D341Med (cell line): ENCODE results near the gene ANKRD42.
"Not testable (repeated sequence)": the region's sequence is repeated elsewhere in the genome, so short reads cannot be mapped to it uniquely, and the experiment has no call there.

Experiments
- DNase-seq: peaks from one replicate; pipeline ENCODE4 v3.0.0; 2012; ENCODE audit warnings: low spot score

ANKRD42 gene

GRCh38 chr11:83172551-83172950 lies 21.0 kb upstream of the ANKRD42 start:
- no peak for DNase-seq

DNA sequence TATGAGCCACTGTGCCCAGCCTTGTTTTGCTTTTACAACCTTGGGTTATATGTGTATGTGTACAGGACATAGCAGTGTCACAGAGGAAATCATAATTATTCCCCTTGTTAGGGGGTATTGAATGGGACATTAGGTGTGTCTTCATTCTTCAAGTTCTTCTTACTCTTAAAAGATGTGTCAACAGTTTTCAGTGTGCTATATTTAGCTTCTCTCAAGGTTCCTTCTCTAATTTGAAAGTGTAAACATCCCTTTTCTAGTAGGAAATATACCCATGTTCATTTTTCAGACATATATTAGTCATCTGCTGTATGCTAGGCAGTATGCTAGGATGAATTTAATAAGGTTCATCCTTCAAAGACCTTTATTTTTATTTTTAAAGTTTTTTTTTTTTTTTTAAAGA lies 19.5 kb upstream of the ANKRD42 start:
- no peak for DNase-seq

- no peak for DNase-seq
These were observed 17.7 kb upstream of the ANKRD42 start for GRCh38 chr11:83175815-83176214.

DNA sequence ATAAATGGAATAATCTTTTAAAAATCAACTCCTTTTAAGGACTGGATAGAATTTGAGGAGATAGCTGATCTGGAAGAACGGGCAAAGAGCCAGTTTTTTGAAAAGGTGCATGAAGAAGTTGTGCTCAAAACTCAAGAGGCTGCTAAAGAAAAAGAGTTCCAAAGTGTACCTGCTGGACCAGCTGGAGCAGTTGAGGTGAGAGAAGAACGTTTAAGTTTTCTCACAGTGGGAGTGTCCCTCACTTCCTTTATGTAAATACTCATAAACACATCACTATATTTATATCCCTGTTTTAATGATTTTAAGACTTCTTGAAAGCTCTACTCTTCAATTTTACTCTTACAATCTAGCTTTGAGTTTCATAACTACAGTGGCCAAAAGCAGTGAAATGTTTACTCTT lies 11.7 kb upstream of the ANKRD42 start:
- DNase-seq, result no peak

DNA sequence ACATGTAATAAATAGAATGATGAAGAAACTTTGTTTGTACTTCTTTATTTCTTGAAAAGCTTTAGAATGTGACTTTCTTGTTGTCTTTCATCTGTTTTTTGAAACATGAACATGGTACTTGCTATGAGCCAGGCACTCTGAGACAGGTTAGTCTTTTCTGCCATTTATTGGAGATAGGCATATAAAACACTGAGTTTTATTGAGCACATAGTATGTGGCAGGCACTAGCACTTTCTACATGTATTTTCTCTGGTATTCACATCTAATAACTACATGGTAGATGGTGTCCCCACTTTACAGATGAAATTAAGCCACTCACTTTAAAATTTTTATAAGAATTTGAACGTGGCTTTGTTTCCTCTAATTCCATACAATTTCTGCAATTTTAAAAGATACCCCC lies 7.7 kb upstream of the ANKRD42 start:
- DNase-seq, result no peak

DNA sequence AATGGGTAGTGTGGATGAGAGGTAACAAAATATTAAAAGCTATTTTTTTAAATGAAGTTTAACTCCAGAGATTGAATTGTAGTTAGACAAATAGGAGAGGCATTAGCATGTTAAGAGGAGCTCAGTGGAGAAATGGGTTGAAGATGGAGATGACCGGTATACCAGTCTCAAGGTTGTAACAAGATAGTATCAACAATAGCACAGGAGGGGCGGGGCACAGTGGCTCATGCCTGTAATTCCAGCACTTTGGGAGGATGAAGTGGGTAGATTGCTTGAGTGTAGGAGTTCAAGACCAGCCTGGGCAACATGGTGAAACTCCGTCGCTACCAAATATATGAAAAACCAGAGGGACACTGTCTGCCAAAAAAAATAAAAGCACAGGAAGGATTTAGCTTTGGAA lies 6.0 kb upstream of the ANKRD42 start:
- no peak for DNase-seq

- DNase-seq, result no peak
These were observed 2.0 kb upstream of the ANKRD42 start for GRCh38 chr11:83191491-83191890.

DNA sequence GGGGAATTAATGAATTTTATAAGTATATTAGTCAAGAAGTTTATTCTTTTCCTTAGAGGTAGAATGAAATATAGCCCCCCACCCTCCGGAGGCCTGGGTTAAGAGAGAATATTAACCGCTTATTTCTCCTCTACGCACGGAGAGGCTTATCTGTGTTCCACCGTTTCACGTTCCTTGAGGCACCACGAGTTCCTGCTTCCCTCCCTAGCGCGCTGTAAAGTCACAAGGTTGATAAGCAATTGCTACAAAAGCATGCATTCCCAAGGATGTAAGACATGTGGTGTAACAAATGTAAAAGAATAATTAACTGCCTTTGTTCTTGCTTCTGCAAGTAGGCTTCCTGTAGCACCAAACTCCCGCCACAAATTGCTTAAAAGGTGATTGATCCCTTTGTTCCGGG lies 1.5 kb upstream of the ANKRD42 start:
- no peak for DNase-seq

- no peak for DNase-seq
These were observed 786 bp upstream of the ANKRD42 start for GRCh38 chr11:83192606-83193245.

DNA sequence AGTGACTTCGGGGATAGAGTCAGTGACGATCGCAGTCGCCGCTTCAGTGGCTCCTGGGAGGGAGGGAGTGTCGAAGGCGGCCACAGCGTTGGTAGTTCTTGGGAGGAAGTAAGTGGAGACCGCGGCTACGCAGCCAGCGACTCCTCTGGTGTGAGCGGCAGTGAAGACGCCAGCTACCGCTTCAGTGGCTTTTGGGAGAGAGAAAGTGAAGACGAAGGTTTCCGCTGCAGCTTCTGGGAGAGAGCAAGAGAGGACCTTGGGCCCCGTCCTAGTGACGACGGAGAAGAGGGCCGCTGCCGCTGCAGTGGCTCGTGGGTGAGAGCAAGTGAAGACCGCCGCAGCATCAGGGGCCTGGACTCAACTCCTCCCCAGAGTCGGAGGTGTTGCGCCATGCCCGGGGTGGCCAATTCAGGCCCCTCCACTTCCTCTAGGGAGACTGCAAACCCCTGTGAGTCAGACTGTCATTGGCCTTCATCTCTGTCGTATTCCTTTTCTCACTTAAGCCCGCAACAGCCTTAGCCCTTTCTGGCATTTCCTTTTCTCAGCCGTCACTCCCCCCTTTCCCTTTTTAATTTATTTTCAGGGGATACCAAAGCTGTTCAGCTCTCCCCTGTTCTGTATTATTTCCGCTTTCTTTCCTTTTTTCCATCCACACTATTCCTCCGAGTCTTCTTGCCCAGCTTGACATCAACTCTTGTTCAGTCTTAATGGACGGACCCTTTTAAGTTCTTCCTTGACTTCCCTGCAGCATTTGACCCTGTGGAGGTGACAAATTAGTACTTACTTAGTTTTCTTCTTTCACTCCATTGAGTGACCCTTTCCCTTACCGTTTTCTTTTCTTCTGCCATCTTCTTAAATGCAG lies 1.0 kb downstream of the ANKRD42 start:
- DNase-seq, result peak; percentile 62

DNA sequence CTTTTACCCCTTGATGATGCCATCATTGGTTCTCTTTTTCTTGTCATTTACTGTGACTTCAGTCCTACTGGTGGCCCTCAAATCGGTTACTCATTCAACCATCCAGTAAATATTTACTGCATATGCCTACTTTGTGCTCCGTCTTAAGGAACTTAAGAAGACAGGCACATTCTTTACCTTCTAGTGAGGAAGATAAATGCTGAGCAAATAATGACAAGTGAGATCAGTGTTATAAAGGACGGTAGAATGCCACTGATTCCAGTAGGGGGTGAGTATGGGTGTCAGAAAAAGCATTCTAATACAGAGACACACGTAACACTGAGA lies 1.6 kb downstream of the ANKRD42 start:
- no peak for DNase-seq

DNA sequence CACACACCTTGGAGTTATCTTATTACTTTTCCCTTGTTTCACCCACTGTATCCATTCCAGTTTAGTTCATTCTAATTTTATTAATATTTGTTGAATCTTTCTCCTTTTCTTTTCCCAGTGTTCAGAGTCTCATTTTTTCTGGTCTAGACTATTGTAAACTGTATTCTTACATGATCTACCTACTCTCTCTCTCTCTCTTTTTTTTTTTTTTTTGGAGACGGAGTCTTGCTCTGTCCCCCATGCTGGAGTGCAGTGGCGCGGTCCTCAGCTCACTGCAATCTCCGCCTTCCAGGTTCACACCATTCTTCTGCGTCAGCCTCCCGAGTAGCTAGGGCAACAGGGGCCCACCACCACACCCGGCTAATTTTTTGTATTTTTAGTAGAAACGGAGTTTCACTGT lies 2.1 kb downstream of the ANKRD42 start:
- no peak for DNase-seq

GRCh38 chr11:83200035-83200434 lies 6.5 kb downstream of the ANKRD42 start:
- no peak for DNase-seq

- no peak for DNase-seq
These were observed 12.2 kb downstream of the ANKRD42 start for GRCh38 chr11:83205608-83206185.

- DNase-seq, result no peak
These were observed 12.7 kb downstream of the ANKRD42 start for GRCh38 chr11:83206221-83206620.

- DNase-seq, result not testable (repeated sequence)
These were observed 13.4 kb downstream of the ANKRD42 start for GRCh38 chr11:83206771-83207382.

- peak; percentile 26 for DNase-seq
These were observed 25.6 kb downstream of the ANKRD42 start for GRCh38 chr11:83219095-83219494.

GRCh38 chr11:83220260-83220659 lies 26.7 kb downstream of the ANKRD42 start:
- no peak for DNase-seq

DNA sequence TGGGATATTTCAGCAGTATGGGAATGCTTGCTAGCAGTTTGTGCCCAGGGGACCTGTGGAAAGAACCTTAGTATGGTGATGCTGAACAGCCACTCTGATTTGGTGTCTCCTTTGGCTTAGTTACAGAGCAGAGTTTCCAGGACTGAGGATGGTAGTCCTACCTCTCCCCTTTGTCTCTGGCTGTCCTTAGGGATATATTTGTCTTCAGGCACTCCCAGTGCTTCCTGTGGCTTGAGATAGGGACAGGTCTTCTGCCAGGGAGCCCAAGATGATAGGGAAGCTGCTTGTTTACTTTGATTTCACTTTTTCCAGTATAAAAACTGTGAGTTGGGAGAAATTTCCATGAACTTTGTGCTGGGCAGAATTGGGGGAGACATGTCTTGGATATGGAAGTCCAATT lies 28.2 kb downstream of the ANKRD42 start:
- DNase-seq, result no peak

- no peak for DNase-seq
These were observed 29.0 kb downstream of the ANKRD42 start for GRCh38 chr11:83222499-83222898.

GRCh38 chr11:83223457-83223856 lies 29.9 kb downstream of the ANKRD42 start:
- DNase-seq, result no peak

DNA sequence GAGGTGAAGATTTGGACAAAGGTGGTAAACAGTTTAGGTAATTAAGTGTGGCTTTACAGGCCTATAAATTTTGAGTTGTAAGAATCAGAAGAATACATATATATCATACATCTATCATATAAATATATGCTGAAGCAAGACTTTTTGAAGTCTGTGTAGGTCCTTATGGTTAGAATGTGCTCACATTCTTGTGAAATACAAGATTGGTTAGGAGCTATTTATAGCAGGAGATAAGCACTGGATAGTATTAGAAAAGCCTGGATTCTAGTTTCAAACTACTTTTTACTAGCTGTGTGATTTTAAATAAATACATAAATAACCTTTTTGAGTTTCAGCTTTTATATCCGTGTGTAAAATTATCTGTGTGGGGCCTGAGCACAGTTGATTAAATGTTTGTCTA lies 42.3 kb downstream of the ANKRD42 start:
- DNase-seq, result no peak

GRCh38 chr11:83238111-83238510 lies 44.6 kb downstream of the ANKRD42 start:
- DNase-seq, result no peak
